Ureter (tissue), 1 donor: ENCODE results near the gene G6PC1. TPM values are rescaled to one million over a fixed set of nuclear protein-coding genes. Genes with fewer than 3 reads are reported as not detected.
A peak's percentile ranks its signal among the peaks of the same experiment; 100 is the strongest.
"Not testable (repeated sequence)": the region's sequence is repeated elsewhere in the genome, so short reads cannot be mapped to it uniquely, and the experiment has no call there.

Experiments used
- DNase-seq: peaks from one replicate; pipeline ENCODE4 v3.0.0-alpha.2; 2020; ENCODE audit warnings: low spot score
- total RNA-seq: library from RNA; stranded (reverse); gene quantifications from one replicate; pipeline ENCODE4 v1.2.4, GENCODE V29; 2023
- donor health status: DM: yes; HTN: yes; CAD: no.

The G6PC1 gene
- total RNA-seq, 1 donor from 2014 or later, result not detected

GRCh38 chr17:42901535-42902229, 1.1 kb downstream of the G6PC1 start:
- no peak for DNase-seq

GRCh38 chr17:42904110-42904469, 3.5 kb downstream of the G6PC1 start:
- DNase-seq, result no peak

- DNase-seq, result no peak
Measured at GRCh38 chr17:42906772-42907446, 6.3 kb downstream of the G6PC1 start.

GRCh38 chr17:42908872-42909700, 8.5 kb downstream of the G6PC1 start:
- no peak for DNase-seq

GRCh38 chr17:42913522-42913921, 12.9 kb downstream of the G6PC1 start:
- peak; percentile 53 for DNase-seq

GRCh38 chr17:42913981-42914617, 13.5 kb downstream of the G6PC1 start:
- no peak for DNase-seq

- not testable (repeated sequence) for DNase-seq
Measured at GRCh38 chr17:42915288-42915687, 14.7 kb downstream of the G6PC1 start.

GRCh38 chr17:42916388-42917235, 16.0 kb downstream of the G6PC1 start:
- not testable (repeated sequence) for DNase-seq

GRCh38 chr17:42917236-42917603, 16.6 kb downstream of the G6PC1 start:
- no peak for DNase-seq

GRCh38 chr17:42918902-42919521, 18.4 kb downstream of the G6PC1 start:
- no peak for DNase-seq

- not testable (repeated sequence) for DNase-seq
Measured at GRCh38 chr17:42919522-42920077, 19.0 kb downstream of the G6PC1 start.

GRCh38 chr17:42920106-42920900, 19.7 kb downstream of the G6PC1 start:
- DNase-seq, result no peak

GRCh38 chr17:42920922-42921321, 20.3 kb downstream of the G6PC1 start:
- no peak for DNase-seq

GRCh38 chr17:42922294-42922693, 21.7 kb downstream of the G6PC1 start:
- no peak for DNase-seq

- DNase-seq, result not testable (repeated sequence)
Measured at GRCh38 chr17:42923472-42923871, 22.9 kb downstream of the G6PC1 start.

- DNase-seq, result no peak
Measured at GRCh38 chr17:42924891-42925290, 24.3 kb downstream of the G6PC1 start.

- DNase-seq, result peak; percentile 70
Measured at GRCh38 chr17:42928714-42929496, 28.3 kb downstream of the G6PC1 start.

GRCh38 chr17:42929497-42929844, 28.9 kb downstream of the G6PC1 start:
- no peak for DNase-seq
